GM19239 (cell line): Measurements from ENCODE around the gene ARFGEF2.
A peak's percentile ranks its signal among the peaks of the same experiment; 100 is the strongest.
"Not testable (repeated sequence)": the region's sequence is repeated elsewhere in the genome, so short reads cannot be mapped to it uniquely, and the experiment has no call there.

Source experiments
- DNase-seq: peaks from one replicate; pipeline ENCODE4 v3.0.0; 2011; ENCODE audit warnings: low spot score; ENCODE audit not compliant: insufficient read length
- FAIRE-seq: peaks from 2 replicates; lab custom pipeline; 2011; peaks lifted over from hg19 to GRCh38; lab: Jason Lieb, UNC

The ARFGEF2 gene

DNA sequence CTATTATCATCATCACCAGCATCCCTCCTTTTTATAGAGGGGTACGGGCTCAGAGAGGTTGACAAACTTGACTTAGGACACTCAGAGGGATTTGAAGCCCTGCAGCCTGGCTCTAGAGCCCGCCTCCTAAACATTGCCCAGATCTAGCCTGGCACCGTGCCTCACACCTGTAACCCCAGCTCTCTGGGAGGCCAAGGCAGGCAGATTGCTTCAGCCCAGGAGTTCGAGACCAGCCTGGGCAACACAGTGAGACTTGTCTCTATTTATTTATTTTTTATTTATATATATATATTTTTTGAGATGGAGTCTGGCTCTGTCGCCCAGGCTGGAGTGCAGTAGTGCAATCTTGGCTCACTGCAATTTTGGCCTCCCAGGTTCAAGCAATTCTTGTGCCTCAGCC, 118.3 kb downstream of the ARFGEF2 start:
- FAIRE-seq = no peak
- DNase-seq = no peak

DNA sequence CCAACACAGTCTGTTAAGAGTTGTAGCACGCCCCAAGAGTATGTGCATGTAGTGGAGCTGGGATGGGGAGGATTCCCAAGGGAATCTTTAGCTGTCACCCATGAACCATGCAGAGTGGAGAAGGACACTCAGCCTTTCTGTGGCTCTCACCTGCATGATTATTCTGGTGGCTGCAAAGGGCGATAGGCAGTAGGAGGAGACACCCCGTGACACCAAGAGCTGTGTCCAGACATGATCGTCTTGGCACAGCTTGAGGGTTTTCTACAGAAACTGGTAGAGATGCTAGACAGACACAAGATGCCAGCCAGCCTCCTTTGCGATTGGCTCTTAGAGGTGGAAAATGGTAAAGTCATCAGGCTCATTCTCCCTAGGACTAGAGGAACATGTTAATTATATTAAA, 121.5 kb downstream of the ARFGEF2 start:
- no peak for DNase-seq
- FAIRE-seq = no peak

DNA sequence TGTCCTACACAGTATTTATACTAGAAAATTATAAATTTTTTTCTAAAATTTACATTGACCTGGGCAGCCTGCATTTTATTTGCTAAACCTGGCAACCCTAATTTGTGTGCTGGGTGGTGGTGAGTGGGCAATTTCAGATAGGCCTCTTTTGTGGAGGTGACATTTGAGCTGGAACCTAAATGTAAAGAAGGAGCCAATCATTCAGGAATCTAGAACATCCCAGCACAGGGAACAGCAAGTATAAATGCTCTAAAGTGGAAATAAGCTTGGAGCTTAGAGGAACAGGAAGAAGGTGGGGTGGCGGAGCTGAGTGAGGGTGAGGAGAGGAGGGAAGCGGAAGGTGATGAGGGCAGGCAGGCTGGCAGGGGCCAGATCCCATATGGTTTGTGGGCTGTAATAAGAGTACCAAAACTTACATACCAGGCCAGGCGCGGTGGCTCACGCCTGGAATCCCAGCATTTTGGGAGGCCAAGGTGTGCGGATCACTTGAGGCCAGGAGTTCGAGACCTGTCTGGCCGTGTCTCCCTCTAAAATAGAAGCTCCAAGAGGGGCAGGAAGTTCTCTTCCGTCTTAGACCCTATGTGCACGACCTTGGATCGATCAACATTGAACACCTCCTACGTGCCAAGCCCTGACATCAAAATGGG, 124.1 kb downstream of the ARFGEF2 start:
- FAIRE-seq = peak; percentile 75

DNA sequence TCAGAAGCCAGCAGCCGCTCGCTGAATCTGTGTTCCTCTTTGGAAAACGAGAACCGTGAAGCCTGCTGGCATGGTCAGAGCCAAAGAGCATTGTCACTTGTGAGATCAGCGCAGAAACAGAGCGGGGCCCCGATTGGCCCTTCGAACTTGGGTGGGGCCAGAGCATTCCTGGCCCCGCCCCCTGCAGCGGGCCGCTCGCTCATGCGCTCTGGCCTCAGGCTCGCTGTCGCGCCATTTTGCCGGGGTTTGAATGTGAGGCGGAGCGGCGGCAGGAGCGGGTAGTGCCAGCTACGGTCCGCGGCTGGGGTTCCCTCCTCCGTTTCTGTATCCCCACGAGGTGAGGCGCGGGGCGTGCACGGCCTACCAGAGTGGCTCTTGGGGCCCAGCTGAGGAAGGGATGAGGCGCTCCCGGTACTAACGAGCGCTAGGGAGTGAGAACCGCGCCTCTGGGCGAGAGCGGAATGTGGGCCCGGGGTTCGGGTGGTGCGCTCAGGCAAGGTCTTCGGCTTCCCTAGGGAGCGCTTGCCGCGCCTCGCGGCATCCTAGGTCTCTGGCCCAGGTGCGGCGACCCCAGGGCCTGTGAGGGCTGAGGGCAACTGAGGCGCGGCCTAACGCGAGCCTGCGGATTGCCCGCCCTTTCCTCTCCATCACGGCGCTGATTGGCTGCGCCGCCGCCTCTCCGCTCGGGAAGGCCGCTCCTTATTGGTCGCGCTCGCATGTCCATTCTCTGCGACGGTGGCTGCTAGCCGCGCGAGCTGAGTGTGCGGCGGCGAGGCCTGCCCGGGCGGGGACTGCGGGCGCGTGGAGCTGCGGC, 124.8 kb downstream of the ARFGEF2 start, which contains the start of gene CSE1L:
Gene CSE1L (plus strand): TSS at position 226 of the 814 bp plus-strand sequence. CDS start 12,152 bp downstream, outside the sequence.
- peak; percentile 70 for DNase-seq
- FAIRE-seq = peak; percentile 96

More for the DNA sequence above, 124.1 kb downstream of the ARFGEF2 start:
- no peak for DNase-seq

DNA sequence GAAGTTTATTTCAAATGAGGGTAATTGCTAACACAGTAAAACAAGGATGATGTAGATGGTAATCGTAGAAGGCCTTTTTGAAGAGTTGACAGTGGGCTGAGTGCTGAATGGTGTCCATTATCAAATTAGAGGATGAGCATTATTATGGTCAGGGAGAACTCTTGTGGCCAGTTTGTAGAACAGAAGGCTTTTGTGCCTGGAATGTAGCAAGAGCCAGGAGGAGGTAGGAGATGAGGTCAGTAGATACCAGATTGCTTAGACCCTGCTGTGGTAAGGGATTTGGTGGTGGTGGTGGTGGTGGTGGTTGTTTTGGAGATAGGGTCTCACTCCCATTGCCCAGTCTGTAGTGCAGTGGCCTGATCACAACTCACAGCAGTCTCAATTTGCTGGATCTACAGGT, 130.8 kb downstream of the ARFGEF2 start:
- FAIRE-seq = no peak
- DNase-seq = no peak

DNA sequence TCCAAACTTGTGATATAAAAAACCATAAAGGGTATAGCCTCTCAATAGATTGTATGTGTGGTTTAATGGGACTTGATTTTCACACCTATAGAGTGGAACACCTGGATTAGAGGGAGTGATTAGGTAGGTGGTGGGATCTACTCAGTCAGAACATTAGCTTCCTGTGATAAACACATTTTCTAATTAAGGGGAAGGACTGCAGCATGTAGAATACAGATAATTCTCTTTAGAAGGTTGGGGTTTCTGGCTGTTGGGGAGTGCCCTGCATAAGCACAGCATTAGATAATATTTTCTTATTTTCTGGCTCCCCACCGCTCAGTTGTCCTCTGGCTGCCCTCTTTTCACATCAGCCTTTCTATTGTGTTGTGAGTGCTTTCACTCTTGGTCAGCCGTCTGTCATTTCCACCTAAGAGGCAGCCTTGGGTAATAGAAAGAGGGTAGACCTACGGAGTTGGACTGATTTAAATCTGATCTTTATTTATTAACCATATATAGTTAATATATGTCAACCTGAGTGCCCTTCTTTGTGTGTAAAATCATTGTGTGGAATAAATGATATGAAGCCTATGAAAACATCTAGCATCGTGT, 132.6 kb downstream of the ARFGEF2 start:
- peak; percentile 74 for FAIRE-seq
- no peak for DNase-seq

DNA sequence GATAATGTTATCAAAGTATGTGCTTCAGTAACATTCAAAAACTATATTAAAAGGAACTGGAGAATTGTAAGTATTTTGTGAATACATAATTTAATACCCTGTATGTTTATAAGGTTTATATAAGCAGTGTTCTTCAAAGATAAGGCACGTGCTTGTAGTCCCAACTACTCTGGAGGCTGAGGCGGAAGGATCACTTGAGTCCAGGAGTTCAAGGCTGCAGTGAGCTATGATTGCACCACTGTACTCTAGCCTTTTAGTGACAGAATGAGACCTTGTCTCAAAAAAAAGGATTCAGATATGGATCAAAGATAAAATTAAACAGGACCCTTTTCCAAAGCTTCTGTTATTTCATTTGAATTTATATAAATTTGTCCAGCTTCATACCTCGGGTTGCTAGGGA, 141.8 kb downstream of the ARFGEF2 start:
- DNase-seq (no peak), FAIRE-seq (no peak)

DNA sequence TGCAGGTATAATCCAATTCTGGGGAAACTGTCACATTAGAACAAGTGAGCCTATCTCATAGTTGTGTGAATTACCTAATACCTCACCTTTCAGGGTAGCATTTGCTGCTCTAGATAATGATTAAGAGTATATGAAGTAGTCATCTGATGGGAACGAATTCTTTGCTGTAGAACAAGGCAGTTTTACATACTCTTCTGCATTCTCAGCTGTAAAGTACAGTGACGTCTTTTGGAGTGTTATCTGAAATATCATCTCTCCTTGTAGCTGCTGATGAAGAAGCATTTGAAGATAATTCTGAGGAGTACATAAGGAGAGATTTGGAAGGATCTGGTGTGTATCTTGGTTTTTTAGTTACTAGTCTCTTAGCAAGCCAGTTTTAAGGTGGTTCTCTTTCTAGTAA, 153.0 kb downstream of the ARFGEF2 start:
- FAIRE-seq (peak; percentile 68), DNase-seq (no peak)

DNA sequence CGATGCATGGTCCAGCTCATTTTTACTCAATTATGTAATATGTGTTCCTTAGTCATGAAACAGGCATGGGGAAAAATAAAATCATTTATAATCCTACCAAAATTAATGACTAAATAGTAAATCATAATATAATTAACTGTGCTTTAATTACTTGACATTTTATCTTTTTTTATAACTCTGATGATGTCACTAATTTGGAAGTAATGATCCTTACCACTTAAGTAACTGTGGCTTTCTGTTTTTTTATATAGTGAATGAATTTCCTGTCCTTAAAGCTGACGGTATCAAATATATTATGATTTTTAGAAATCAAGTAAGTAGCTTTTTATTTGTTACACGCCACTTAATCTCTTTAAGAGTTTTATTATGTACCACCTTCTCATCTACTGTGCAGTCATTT, 156.8 kb downstream of the ARFGEF2 start:
- FAIRE-seq = no peak
- DNase-seq = no peak

DNA sequence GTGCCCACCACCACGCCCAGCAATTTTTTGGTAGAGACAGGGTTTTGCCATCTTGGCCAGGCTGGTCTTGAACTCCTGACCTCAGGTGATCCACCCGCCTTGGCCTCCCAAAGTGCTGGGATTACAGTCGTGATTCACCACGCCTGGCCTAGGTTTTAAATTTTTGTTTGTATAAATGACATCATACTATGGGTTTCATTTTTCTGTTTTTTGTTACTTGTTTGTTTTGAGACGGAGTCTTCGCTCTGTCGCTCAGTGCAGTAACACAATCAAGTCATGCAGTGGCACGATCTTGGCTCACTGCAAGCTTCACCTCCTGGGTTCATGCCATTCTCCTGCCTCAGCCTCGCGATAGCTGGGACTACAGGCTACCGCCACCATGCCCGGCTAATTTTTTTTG, 160.8 kb downstream of the ARFGEF2 start:
- DNase-seq, FAIRE-seq: not testable (repeated sequence)
